ENCODE data around the gene GNAL.
"Not testable (repeated sequence)": the region's sequence is repeated elsewhere in the genome, so short reads cannot be mapped to it uniquely, and the experiment has no call there.

GNAL gene

DNA sequence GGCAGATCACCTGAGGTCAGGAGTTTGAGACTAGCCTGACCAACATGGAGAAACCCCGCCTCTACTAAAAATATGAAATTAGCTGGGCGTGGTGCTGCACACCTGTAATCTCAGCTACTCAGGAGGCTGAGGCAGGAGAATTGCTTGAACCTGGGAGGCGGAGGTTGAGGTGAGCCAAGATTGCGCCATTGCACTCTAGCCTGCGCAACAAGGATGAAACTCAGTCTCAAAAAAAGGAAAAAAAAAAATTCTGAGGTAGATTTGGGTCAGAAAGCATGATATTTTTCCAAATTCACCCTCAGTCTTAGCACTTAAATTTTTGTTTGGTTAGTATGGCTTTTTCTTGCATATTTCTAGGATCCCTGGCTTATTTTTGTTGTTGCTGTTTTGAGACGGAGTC is 165.5 kb downstream of the GNAL start:
- not testable (repeated sequence) for DNase-seq

DNA sequence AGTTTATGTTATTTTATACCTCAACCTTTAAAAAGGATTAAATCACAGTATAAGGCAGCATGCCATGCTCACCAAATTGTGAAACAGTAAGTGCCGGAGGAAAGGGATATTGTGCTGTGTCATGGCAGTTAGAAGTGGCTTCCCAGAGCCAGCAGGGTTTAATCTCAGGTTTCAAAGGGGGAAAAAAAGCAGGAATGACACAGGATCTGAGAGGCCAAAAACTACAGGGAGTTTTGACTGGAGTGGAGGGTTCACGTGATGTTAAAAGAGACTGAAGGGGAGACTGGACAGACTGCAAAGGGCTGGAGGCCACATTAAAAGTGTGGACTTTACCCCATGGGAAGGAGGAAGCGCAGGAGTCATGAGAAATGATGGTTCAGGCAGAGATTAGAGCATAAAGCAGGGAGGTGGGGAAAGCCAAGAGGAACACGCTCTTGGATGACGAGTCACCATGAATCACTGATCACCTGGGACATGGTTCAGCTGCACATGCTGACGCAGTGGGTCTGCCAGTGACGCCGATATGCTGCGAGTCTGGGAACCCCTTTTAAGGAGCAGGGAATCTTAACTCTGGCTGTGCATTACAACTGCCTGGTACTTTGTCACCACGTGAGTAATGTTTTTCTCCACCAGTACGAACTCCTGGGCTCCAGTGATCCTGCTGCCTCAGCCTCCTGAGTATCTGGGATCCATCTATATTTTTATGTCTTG is 168.3 kb downstream of the GNAL start:
- DNase-seq: no peak

DNA sequence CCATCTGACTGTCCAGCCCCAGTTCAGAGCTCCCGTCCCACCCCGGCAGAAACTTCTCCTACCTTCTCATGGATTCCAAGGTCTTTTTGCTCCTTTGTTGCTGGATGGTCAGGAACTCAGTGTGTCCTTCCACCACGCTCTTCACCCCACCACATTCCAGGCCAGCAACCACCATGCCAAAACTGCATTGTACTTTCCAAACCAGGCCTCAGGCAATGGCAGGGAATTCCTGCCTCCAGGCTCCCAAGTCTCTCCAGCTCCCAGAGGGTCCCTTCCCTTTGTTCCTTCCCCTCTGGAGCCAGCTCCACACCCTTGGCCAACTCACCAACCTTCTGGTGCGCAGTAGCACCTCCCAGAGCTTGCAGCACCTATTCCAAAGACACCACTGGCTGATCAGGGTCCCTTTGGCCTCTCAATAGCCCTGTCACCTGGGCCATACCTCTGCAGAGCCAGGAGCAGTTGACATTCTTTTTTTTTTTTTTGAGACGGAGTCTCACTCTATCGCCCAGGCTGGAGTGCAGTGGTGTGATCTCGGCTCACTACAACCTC is 170.3 kb downstream of the GNAL start:
- DNase-seq: no peak

DNA sequence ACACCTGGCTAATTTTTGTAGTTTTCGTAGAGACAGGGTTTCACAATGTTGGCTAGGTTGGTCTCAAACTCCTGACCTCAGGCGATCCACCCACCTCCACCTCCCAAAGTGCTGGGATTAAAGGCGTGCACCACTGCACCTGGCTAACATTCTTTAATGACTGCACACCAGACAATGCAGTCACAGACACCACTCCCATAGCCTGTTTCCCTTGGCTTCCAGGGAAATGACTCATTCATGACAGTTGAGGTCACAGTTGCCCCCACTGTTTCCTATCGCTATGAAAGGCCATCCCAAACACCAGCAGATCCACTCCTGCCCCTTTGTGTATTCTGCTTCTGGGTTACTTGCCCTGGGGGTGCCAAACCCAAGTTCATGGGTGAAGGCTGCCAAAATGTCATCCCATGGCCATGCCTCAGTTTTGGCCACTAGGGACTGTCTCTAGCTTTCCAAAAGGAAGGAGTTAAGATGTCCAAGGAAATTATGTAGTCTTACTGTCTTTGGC is 170.9 kb downstream of the GNAL start:
- DNase-seq: peak in 1 of 2 donors; percentile 2

DNA sequence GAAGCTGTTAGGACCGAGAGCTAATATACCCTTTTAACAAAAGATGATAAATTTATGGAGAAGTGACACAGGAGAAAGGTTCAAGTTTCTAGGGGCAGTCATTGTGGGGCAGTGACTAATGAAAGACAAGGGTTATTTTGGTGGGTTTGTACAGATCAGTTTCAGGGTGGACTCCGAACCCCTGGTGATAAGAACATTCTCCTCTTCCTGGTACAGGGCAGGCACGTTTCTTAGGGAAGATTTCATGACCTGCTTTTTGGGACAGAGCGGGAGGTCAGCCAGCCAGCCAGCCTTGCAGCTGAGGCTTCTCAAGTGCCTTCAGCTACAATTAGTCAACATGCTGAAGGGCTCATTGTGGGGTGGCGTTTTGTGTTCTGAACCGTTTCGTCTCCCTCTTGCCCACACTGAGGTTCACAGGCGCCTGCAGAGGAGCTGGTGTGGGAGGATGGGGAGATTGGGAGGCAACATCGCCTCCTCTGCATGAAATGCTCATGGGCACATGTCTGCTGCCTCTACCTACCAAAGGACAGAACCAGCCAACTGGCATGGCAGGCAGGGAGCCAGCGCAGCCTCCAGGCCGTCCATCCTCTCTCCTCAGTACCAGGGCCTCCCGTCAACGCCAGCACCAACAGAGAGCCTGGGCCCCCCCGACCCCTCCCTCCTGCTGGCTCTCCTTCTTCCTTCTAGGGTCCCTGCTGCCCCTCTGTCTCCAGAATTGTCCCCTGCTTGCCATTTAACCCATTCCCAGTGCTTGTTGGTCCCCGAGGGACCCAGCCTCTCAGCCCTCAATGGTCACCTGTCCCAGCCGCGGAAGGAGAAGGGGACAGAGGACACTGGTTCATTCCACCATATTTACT is 171.8 kb downstream of the GNAL start:
- no peak for DNase-seq

DNA sequence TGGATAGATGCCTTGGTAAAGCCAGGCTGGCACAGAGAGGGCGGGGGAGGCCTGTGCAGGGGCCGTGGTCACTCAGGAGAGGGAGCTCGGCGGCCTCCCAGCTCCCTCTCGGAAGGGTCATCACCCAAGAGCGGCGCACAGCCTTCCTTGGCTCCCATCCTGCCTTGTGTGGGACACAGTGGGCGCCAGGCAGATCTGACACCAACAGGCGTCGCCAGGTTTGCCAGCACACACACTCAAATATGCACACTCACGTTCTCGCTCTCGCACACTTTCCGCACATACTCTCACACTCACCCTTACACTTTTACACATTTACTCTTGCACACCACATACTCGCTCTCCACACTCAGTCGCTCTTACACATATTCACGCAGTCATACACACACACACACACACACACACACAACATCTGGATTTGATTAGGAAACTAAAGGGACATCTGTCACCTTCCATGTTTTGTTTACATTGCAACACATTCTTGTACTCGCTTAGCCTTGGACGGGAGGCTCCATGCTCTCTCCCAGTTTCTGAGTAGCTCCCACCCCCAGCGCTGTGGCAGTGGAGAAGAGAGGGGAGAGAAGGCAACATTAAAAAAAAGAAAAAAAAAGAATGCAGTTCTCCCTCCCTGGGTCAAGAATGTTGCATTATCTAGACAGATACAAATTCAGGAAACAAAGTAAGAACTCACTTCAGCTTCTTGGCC is 172.7 kb downstream of the GNAL start:
- DNase-seq: no peak

DNA sequence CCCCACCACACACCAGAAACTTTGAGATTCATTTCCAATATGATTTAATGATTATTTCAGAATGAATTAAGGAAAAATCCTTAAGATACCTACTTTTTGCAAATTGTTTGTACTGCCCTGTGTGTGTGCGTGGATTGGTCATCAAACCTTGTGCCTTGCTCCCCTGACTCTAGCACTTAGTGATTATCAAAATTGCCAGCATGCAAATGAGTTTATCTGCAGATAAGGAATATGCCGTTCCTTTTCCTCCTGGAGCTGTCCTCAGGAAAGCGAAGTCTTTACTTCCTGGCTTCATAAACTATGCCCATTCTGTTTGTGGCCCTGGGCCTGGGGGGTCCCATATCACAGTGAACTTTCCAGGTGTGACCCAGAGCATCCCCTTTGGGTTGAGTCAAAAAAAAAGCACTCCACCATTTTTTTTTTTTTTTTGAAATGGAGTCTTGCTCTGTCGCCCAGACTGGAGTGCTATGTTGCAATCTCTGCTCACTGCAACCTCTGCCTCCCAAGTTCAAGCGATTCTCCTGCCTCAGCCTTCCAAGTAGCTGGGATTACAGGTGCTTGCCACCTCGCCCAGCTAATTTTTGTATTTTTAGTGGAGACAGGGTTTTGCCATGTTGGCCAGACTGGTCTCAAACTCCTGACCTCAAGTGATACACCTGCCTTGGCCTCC is 173.5 kb downstream of the GNAL start:
- no peak for DNase-seq

DNA sequence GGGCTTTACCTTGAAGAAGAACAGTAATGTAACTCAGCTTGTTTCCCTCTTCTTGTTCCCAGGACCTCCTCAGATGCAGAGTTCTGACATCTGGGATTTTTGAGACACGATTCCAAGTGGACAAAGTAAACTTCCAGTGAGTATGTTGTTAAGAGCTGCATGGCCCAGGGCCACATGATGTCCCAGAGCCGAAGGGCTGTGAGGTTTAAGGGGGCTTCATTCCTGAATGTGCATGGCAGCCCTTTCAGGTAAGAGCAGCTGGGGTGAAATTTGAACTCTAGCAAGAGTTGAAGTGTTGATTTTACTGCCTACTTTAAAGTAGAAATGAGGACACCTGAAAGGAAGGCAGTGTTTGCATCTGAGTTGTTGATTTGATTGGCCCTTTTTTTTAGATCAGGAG is 175.4 kb downstream of the GNAL start:
- DNase-seq: no peak

DNA sequence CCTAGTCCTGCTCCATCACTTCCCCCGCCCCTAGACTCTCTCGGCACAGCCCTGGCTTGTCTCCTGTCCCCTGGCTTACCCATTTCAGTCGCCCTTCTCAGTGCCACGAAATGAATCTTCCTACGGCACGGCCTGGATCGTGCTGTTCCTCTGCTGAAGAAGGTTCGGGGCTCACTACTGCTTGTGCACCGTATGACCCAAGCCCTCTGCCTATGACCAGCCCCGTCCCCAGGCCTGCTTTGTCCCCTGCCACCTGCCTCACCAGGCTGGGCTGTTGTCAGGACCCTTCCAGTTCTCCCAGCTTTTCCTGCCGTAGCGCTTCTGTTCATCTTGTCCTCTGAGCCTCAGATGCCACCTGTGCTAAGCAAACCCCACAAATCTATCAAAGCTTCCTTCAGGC is 176.0 kb downstream of the GNAL start:
- no peak for DNase-seq

DNA sequence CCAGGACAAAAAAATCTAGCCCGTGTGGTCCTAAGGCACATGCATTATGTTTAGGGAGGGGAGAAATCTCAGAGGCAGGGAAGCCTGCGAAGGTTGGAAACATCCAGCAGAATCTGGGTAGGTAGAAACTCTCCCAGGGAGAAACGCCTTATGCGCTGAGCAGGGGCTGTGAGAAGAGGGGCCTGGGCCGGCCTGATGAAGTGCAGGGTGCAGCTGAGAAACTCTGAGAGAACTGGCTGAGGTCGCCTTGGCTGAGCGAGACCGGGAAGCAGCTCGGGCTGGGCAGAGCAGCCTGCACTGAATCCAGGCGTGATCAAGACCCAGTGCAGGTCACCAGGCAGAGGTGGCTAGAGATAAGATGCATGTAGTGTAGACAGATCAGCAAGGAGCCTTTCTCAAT is 177.3 kb downstream of the GNAL start:
- no peak for DNase-seq

DNA sequence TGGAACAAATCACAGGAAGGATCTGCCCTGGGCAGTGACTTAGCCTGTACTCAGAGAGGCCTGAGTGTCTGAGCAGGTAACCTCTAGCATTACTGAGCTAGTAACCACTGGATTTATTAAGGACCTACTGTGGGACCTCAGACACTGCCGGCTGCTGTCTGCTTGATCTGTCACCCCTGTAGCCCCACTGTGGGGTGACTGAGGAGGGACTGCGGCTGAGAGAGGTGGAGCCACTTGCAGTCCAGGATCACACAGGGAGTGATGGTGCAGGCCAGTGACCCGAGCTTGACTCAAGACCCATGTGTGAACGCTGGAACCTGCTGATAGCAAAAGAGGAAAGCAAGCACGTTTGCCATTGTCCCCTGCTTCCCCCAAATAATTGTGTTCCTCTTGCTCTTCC is 177.7 kb downstream of the GNAL start:
- no peak for DNase-seq

DNA sequence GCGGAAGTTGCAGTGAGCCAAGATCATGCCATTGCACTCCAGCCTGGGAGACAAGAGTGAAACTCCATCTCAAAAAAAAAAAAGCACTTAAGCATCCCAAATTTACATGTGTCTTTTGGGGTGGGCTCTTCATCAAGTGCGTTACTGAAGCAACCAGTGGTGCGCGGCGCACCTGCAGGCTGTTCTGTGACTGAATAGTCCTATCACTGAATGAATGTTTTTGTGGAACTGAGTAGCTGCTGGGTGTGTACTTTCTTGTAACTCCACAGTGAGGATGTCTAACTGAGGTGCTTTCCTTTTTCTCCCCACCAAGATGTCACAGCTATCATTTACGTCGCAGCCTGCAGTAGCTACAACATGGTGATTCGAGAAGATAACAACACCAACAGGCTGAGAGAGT is 179.2 kb downstream of the GNAL start:
- no peak for DNase-seq

DNA sequence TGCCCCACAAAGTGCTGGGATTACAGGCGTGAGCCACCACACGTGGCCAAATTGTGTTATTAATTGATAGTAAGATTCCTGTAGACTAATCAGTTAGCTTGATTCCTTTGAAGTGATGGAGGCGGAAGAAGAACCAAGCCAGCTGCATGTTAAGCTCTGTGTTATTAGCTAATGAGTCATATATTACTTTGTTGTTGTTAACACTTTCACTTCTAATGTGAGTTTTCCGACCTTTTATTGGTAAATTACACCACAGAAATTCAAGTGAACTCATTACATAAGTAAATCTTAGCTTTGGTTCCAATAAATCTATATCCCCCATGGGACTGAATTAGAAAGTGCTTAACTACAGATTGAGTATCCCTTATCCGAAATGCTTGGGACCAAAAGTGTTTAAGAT is 182.4 kb downstream of the GNAL start:
- no peak for DNase-seq

DNA sequence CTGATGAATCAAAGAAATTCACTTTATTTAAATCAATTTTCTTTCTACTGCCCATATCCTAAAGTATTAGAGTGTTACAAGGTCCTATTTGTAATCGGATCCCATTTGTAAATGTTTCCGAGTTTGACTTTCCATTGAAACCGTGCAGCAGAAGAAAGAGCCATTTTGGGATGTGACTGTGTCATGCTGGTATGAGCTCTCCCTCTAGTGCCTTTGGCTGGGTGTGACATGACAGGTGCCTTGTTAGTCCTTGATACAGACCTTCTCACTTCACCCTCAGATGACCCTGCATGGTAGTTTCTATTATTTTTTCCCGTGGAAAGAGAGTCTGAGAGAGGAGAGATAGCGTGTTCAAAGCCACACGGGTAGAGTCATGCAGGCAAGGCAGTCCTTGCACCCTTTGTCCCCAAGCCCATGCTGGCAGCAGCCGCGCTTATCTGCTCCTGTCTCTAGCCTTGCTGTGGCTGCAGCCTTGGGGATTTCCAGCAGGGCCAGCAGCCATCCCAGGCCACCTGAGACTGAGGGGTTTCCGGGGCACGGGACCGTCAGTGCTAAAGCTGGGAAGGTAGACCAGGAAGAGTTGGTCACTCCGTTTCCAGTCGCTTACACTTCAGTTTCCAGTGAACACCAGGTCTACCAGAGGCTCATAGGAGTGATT is 183.5 kb downstream of the GNAL start:
- no peak for DNase-seq

DNA sequence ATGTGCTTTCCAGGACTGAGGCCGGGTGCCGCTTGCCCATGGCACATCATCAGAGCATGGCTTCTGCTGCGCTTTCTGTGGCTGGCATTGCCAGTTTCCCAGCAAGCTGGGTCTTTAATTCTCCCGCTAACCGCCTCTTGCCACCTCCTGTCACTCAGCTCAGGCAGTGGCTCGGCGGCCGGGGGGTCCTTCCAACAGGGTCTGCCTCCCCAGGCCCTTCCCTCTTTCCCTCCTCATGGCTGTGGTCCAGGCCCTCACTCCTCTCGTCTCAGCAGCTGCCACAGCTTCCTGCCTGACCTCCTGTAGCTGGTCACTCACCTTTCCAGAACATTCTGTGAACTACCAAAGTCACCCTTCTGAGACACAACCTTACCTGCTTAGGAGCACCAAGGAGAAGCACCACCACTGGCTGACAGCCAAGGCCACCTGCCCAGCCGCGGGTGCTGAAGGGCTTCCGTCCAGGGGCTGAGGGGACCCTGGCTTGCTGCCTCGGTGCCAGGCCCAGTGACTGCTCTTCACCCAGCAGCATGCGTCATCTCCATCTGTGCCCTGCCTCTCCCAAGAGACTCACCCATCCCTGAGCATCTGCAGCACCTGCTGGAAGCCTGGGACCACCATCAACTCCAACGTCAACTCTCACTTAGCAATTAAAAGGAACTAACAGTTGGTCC is 184.7 kb downstream of the GNAL start:
- DNase-seq: no peak

DNA sequence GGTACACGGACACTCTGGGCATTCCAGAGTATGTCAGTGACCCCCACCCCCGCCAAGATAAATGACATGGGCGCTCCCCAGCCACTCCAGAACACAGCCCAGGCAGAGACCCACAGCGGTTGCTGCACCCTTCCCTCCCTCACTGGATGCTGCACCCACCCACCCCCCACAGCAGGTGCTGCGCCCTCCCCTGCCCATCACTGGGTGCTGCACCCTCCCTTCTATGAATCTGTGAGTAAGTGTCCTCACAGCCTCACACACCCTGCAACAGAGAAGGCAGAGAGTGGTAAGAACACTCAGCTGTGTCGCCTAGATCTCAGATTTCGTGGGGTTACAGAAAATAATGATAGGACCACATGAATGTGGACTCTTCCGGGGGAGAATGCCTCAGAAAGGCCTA is 185.6 kb downstream of the GNAL start:
- DNase-seq: no peak

DNA sequence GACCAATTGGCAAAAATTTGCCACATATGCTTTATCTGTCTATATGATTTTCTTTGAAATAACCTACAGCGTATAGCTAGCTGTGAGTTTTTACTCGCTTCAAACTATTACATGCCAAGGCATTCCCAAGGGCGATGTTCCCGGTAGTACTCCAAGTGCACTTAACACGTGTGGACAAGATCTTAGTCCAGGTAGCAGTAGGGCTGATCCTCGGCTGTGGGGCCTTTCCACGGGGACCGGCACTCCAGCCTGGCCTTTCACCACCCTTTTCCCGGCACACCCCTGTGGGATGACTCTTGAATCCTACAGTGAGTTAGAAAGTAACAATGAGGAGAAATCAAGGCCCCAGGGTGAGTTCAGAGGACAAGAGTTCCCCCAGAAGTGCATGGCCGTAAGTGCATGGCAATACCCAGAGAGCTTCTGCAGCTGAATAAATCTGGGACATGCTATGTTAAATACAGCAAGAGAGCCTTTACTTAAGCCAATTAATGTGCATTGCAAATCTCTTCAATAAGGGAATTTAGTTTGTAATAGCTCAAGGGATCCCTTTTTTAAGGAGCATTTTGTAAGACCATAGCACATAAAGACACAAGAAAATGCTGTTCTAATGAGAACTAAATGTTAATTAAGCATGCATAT is 188.6 kb downstream of the GNAL start:
- no peak for DNase-seq

DNA sequence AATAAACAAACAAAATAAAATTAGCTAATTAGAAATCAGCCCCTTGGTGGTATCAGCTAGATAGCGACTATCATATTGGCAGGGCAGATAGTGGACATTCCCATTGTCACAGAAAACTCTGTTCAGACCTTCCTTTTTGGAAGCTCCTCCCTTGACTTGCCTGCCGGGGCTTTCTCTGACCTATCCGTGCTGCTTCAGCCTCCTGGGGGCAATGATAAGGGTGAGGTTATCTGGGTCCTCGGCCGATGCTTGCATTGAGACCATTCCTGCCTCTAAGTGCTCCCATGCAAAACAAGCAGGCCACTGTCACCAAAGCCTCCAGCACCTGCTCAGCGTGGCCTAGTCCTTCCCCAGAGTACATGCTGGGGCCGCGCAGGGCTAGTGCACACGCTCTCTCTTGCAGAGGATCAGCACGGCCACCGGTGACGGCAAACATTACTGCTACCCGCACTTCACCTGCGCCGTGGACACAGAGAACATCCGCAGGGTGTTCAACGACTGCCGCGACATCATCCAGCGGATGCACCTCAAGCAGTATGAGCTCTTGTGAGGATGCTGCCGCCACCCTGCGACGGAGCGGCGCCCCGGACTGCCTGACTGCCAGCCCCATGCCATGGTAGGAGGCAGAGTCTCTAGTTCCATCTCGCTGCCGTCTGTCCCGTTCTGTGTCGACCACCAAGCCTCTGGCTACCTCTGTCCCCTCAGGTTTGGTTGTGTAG is 191.7 kb downstream of the GNAL start:
- DNase-seq: no peak

DNA sequence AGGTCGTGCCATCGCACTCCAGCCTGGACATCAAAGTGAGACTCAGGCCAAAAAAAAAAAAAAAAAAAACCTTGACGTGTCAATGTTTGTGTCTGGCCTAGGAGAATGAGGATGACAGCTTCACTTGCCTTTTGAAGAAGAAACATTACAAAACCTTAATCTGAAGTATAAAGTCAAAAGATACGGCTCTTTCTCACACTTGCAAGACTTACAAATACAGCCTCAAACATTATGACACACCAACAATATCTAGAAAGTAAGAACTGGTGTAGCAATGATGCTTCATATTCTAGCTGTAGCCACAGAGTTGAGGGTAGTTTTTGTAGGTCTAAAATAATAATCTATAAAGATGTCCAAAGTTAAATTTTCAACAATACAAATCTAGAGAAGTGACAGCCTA is 193.6 kb downstream of the GNAL start:
- no peak for DNase-seq

DNA sequence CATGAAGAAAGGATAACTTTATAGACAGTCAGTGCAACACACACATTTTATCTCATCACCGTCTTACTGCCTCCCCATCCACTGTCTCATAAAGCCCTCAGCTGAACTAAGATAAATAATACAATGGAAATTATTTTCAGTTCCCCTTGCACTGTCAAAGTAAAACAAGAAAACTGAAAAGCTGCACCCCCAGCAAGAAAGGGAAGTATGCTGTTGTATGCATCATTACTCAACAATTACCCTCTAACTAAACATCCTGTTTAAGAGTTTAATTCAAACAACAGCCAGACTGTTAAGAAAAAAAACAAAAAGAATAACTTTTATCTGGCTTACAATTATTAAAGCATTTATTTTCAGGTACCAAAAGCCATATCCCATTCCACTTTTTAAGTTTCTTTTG is 194.1 kb downstream of the GNAL start:
- DNase-seq: peak in 1 of 2 donors; percentile 77
